Fibroblast of villous mesenchyme (primary cell): ENCODE data around the gene RPS29. TPM values are rescaled to one million over a fixed set of nuclear protein-coding genes. Genes with fewer than 3 reads are reported as not detected.

Experiments used
- DNase-seq: peaks from one replicate; pipeline ENCODE4 v3.0.0-alpha.2; 2010; ENCODE audit warnings: low read depth
- H3K4me3 ChIP-seq: 2 replicates; pipeline ENCODE4 v1.5.1; 2011; ENCODE audit warnings: low read depth, mild to moderate bottlenecking, low read length
- CTCF ChIP-seq: IDR thresholded peaks from 2 replicates; pipeline ENCODE4 v1.5.1; 2012; ENCODE audit warnings: low read depth, mild to moderate bottlenecking, low read length; ENCODE audit not compliant: insufficient read depth
- total RNA-seq: library from RNA; depleted of rRNA; stranded (reverse); fragments of >200 nt; gene quantifications from 2 replicates; pipeline ENCODE4 v1.2.3, GENCODE V29; 2012

RPS29 gene
- total RNA-seq, 1 donor: 2,708 TPM

GRCh38 chr14:49566714-49567113 lies 19.5 kb downstream of the RPS29 start:
- DNase-seq: no peak
- no peak for TF ChIP-seq CTCF
- H3K4me3 ChIP-seq: no peak overlapping the region

- TF ChIP-seq CTCF: no peak
- no peak overlapping the region for H3K4me3 ChIP-seq
- no peak for DNase-seq
These were observed 26.0 kb downstream of the RPS29 start for GRCh38 chr14:49559979-49560768.

- TF ChIP-seq CTCF: no peak
- DNase-seq: no peak
- H3K4me3 ChIP-seq: no peak overlapping the region
These were observed 32.3 kb downstream of the RPS29 start for GRCh38 chr14:49553892-49554291.

GRCh38 chr14:49553106-49553505 lies 33.1 kb downstream of the RPS29 start:
- no peak for DNase-seq

GRCh38 chr14:49551569-49551968 lies 34.6 kb downstream of the RPS29 start:
- H3K4me3 ChIP-seq: no peak overlapping the region
- TF ChIP-seq CTCF: no peak
- DNase-seq: no peak

More at GRCh38 chr14:49553106-49553505, 33.1 kb downstream of the RPS29 start:
- TF ChIP-seq CTCF: no peak
- H3K4me3 ChIP-seq: no peak overlapping the region

GRCh38 chr14:49550286-49551184 lies 35.6 kb downstream of the RPS29 start:
- peak; percentile 19 for DNase-seq
- peak; percentile 43 for TF ChIP-seq CTCF
- H3K4me3 ChIP-seq: no peak overlapping the region
